ENCODE data around the gene NTMT1.

GRCh38 chr9:129595311-129595741 lies 30.6 kb upstream of the NTMT1 start:
- TF ChIP-seq, protein P1, sequence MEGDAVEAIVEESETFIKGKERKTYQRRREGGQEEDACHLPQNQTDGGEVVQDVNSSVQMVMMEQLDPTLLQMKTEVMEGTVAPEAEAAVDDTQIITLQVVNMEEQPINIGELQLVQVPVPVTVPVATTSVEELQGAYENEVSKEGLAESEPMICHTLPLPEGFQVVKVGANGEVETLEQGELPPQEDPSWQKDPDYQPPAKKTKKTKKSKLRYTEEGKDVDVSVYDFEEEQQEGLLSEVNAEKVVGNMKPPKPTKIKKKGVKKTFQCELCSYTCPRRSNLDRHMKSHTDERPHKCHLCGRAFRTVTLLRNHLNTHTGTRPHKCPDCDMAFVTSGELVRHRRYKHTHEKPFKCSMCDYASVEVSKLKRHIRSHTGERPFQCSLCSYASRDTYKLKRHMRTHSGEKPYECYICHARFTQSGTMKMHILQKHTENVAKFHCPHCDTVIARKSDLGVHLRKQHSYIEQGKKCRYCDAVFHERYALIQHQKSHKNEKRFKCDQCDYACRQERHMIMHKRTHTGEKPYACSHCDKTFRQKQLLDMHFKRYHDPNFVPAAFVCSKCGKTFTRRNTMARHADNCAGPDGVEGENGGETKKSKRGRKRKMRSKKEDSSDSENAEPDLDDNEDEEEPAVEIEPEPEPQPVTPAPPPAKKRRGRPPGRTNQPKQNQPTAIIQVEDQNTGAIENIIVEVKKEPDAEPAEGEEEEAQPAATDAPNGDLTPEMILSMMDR (IDR thresholded peaks at IDR 0.05; ENCODE audit: low read depth, low read length) = no peak
- no peak for TF ChIP-seq EZH2phosphoT487 (IDR thresholded peaks at IDR 0.05; ENCODE audit: low read depth)
